Astrocyte (in vitro differentiated cells and primary cell): ENCODE measurements around the gene GAS6. TPM values are rescaled to one million over a fixed set of nuclear protein-coding genes. Genes with fewer than 3 reads are reported as not detected.

ENCODE experiments used
- DNase-seq: peaks from one replicate; pipeline ENCODE4 v3.0.0-alpha.2; 2010; ENCODE audit warnings: low read depth
- FAIRE-seq: peaks from 2 replicates; lab custom pipeline; 2011; peaks lifted over from hg19 to GRCh38; lab: Jason Lieb, UNC
- H2AFZ ChIP-seq: 2 replicates; pipeline ENCODE4 v1.6.0; 2012; ENCODE audit warnings: low read depth, low read length, inconsistent platforms
- H3K27ac ChIP-seq: 2 replicates; pipeline ENCODE4 v1.5.1; 2011; ENCODE audit warnings: low read depth, low read length, inconsistent platforms
- H3K27me3 ChIP-seq: 2 replicates; pipeline ENCODE4 v1.6.0; 2011; ENCODE audit warnings: low read length, inconsistent platforms; ENCODE audit not compliant: insufficient read depth
- H3K36me3 ChIP-seq: 2 replicates; pipeline ENCODE4 v1.5.1; 2011; ENCODE audit warnings: low read length, inconsistent platforms; ENCODE audit not compliant: insufficient read depth
- H3K4me1 ChIP-seq: 2 replicates; pipeline ENCODE4 v1.5.1; 2011; ENCODE audit warnings: low read length, inconsistent platforms; ENCODE audit not compliant: insufficient read depth
- H3K4me2 ChIP-seq: 2 replicates; pipeline ENCODE4 v1.6.0; 2012; ENCODE audit warnings: low read length, inconsistent platforms
- H3K4me3 ChIP-seq: 2 replicates; pipeline ENCODE4 v1.5.1; 2011; ENCODE audit warnings: low read depth, mild to moderate bottlenecking, low read length, inconsistent platforms; ENCODE audit not compliant: insufficient read depth
- H3K79me2 ChIP-seq: 2 replicates; pipeline ENCODE4 v1.6.0; 2012; ENCODE audit warnings: mild to moderate bottlenecking, low read length, inconsistent platforms; ENCODE audit not compliant: insufficient read depth
- H3K9ac ChIP-seq: 2 replicates; pipeline ENCODE4 v1.6.0; 2012; ENCODE audit warnings: mild to moderate bottlenecking, low read length, inconsistent platforms
- H3K9me3 ChIP-seq: 2 replicates; pipeline ENCODE4 v1.5.1; 2012; ENCODE audit warnings: low read depth, mild to moderate bottlenecking, low read length, inconsistent platforms; ENCODE audit not compliant: insufficient read depth
- H4K20me1 ChIP-seq: 2 replicates; pipeline ENCODE4 v1.6.0; 2012; ENCODE audit warnings: low read length, inconsistent platforms; ENCODE audit not compliant: insufficient read depth
- H3K27ac Mint-ChIP-seq: one replicate; pipeline ENCODE4 v1.8.0; 2021; ENCODE audit warnings: mild to moderate bottlenecking, mixed read lengths; ENCODE audit not compliant: unreplicated experiment
- H3K27me3 Mint-ChIP-seq: one replicate; pipeline ENCODE4 v1.8.0; 2021; ENCODE audit warnings: low read depth, mixed read lengths; ENCODE audit not compliant: unreplicated experiment
- H3K36me3 Mint-ChIP-seq: one replicate; pipeline ENCODE4 v1.8.0; 2021; ENCODE audit warnings: low read depth, mixed read lengths; ENCODE audit not compliant: unreplicated experiment
- H3K4me1 Mint-ChIP-seq: one replicate; pipeline ENCODE4 v1.8.0; 2021; ENCODE audit warnings: low read depth, mixed read lengths; ENCODE audit not compliant: unreplicated experiment
- H3K4me3 Mint-ChIP-seq: one replicate; pipeline ENCODE4 v1.8.0; 2021; ENCODE audit warnings: mild to moderate bottlenecking, moderate library complexity, mixed read lengths; ENCODE audit not compliant: unreplicated experiment
- H3K9me3 Mint-ChIP-seq: one replicate; pipeline ENCODE4 v1.8.0; 2021; ENCODE audit warnings: mild to moderate bottlenecking, mixed read lengths; ENCODE audit not compliant: unreplicated experiment
- EZH2 ChIP-seq: IDR thresholded peaks from 2 replicates; pipeline ENCODE4 v1.6.1; 2012; ENCODE audit warnings: mild to moderate bottlenecking, low read length, inconsistent platforms; ENCODE audit not compliant: insufficient read depth
- total RNA-seq: library from RNA; stranded (reverse); gene quantifications from 2 replicates; pipeline ENCODE4 v1.2.1, GENCODE V29; 2021
- TF ChIP-seq, protein P1 (sequence below): IDR thresholded peaks from 2 replicates; pipeline ENCODE4 v1.5.1; 2011; ENCODE audit warnings: low read depth, mild to moderate bottlenecking, inconsistent platforms, low read length, moderate library complexity; ENCODE audit not compliant: insufficient read depth

The GAS6 gene
- total RNA-seq, 1 donor from 2014 or later: 287 TPM

DNA sequence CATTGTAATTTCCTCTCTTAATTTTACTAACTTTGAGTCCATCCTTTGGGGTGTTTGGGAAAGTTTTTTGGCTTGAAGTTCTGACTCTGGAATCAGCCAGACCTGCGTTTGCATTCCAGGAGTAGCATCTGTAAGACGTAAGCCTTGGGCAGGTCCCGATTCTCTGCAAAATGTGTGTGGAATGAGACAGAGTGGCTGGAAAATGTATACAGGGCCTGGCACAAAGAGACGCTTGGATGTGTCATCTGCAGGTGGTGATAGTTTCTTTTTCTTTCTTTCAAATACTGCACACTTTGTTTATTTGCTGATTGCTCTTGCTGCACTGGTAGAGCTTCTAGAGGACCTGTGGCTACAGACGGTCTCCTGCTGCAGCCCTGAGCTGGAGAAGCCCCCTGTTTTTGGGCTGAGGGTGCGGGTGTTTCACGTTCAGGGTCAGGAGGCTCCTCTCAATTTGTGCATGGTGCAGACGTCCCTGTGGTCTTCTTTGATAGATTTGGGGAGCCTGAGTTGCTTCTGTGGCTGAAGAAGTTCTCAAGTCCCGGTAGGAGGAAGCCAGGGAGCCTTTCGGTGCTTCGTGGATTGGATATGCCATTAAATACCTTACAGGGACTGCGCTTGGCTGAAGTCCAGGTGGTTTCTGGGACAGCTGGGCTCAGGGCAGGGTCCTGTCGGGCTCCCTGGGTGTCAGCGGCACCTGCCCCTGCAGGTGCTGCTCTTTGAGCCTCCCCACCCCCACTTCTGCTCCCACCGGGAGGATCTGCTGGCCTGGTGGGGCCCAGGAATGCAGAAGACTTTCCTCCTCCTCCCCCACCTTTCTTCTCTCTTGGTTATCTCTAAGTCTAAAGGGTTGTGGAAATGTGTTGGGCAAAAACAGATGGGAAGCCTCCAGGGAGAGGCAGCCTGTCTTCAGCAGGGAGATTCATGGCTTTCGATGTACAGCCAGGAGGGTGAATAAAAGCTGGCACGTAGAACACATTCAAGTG, 44.0 kb upstream of the GAS6 start:
- no peaks in the 10 kb centered on the region for H4K20me1 ChIP-seq
- H3K4me1 Mint-ChIP-seq: peaks cover 49% of the 10 kb centered on the region
- peaks cover 2% of the 10 kb centered on the region for H3K36me3 Mint-ChIP-seq
- TF ChIP-seq, protein P1, sequence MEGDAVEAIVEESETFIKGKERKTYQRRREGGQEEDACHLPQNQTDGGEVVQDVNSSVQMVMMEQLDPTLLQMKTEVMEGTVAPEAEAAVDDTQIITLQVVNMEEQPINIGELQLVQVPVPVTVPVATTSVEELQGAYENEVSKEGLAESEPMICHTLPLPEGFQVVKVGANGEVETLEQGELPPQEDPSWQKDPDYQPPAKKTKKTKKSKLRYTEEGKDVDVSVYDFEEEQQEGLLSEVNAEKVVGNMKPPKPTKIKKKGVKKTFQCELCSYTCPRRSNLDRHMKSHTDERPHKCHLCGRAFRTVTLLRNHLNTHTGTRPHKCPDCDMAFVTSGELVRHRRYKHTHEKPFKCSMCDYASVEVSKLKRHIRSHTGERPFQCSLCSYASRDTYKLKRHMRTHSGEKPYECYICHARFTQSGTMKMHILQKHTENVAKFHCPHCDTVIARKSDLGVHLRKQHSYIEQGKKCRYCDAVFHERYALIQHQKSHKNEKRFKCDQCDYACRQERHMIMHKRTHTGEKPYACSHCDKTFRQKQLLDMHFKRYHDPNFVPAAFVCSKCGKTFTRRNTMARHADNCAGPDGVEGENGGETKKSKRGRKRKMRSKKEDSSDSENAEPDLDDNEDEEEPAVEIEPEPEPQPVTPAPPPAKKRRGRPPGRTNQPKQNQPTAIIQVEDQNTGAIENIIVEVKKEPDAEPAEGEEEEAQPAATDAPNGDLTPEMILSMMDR: no peak
- TF ChIP-seq EZH2: no peak
- peak overlapping the region; percentile 77 for H3K4me2 ChIP-seq
- peaks cover 33% of the 10 kb centered on the region for H3K4me1 ChIP-seq
- H3K4me3 Mint-ChIP-seq: peak overlapping the region; percentile 73
- FAIRE-seq (peak; percentile 87), DNase-seq (peak; percentile 92)
- H3K27ac Mint-ChIP-seq: peak overlapping the region; percentile 95
- no peaks in the 10 kb centered on the region for H3K27me3 Mint-ChIP-seq
- H3K4me3 ChIP-seq: no peak overlapping the region
- peak overlapping the region; percentile 65 for H3K27ac ChIP-seq
- H2AFZ ChIP-seq: no peak overlapping the region
- H3K9me3 ChIP-seq: no peaks in the 10 kb centered on the region
- peak overlapping the region; percentile 51 for H3K9ac ChIP-seq
- H3K27me3 ChIP-seq: no peaks in the 10 kb centered on the region
- H3K79me2 ChIP-seq: no peaks in the 10 kb centered on the region
- no peaks in the 10 kb centered on the region for H3K9me3 Mint-ChIP-seq
- H3K36me3 ChIP-seq: no peaks in the 10 kb centered on the region

DNA sequence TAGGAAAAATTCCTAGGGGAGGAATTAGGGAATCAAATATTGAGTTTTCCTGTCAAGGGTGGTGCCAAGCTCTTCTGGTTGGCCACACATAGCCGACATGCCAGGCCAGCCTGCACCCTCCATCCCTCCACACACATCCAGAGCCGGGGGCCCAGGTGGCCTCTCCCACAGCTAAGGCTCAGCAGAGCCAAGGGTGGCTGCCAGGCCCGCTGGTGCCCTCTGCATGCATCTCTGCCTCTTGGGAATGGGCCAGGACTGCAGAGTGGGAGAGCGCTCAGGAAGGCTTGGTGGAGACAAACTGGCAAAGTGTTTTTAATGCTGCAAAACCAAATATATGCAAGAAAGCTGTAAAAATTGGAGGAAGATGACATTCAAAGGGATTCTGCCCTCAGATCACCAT, 42.7 kb upstream of the GAS6 start:
- TF ChIP-seq, protein P1: no peak
- TF ChIP-seq EZH2: no peak
- no peak for DNase-seq
- Histone ChIP-seq H3K27me3 (no peaks in the 10 kb centered on the region), H3K9me3 (no peaks in the 10 kb centered on the region), H3K4me3 (no peak overlapping the region), H3K4me2 (no peak overlapping the region), H3K36me3 (no peaks in the 10 kb centered on the region), H3K4me1 (peaks cover 35% of the 10 kb centered on the region), H3K27ac (peak overlapping the region; percentile 65), H3K9ac (no peak overlapping the region), H3K79me2 (no peaks in the 10 kb centered on the region), H2AFZ (no peak overlapping the region), H4K20me1 (no peaks in the 10 kb centered on the region)
- Mint-ChIP-seq H3K27me3 (no peaks in the 10 kb centered on the region), H3K4me1 (peaks cover 49% of the 10 kb centered on the region), H3K4me3 (no peak overlapping the region), H3K27ac (no peak overlapping the region), H3K36me3 (peaks cover 2% of the 10 kb centered on the region), H3K9me3 (no peaks in the 10 kb centered on the region)
- FAIRE-seq: no peak

DNA sequence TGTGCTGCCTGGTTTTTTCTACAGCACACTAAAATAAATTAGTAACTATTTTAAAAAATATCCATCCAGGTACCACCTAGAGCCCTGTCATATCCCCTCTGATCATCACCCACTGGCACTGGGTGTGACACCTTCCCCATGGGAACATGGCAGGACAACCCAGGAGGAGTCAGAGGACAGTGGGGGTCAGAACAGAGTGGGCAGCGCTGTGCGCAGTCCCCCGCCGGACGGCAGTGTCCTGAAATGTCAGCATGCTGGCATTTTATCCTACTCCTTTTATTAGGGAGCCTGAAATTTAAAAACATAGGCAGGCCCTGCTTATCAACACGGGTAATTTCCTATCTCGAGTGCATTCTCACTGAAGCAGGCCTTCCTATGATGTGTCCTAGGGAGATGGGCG, 42.1 kb upstream of the GAS6 start:
- Mint-ChIP-seq H3K4me1 (peaks cover 54% of the 10 kb centered on the region), H3K9me3 (no peaks in the 10 kb centered on the region), H3K27me3 (no peaks in the 10 kb centered on the region), H3K36me3 (peaks cover 2% of the 10 kb centered on the region), H3K4me3 (no peak overlapping the region), H3K27ac (no peak overlapping the region)
- no peaks in the 10 kb centered on the region for H4K20me1 ChIP-seq
- FAIRE-seq (no peak), DNase-seq (no peak)
- no peak overlapping the region for H2AFZ ChIP-seq
- H3K4me1 ChIP-seq: peaks cover 35% of the 10 kb centered on the region
- no peak overlapping the region for H3K27ac ChIP-seq
- no peaks in the 10 kb centered on the region for H3K27me3 ChIP-seq
- H3K4me3 ChIP-seq: no peak overlapping the region
- no peaks in the 10 kb centered on the region for H3K79me2 ChIP-seq
- TF ChIP-seq EZH2: no peak
- TF ChIP-seq, protein P1: no peak
- no peak overlapping the region for H3K4me2 ChIP-seq
- H3K9me3 ChIP-seq: no peaks in the 10 kb centered on the region
- no peaks in the 10 kb centered on the region for H3K36me3 ChIP-seq
- no peak overlapping the region for H3K9ac ChIP-seq
